ENCODE results near the gene WIPF2. TPM values are rescaled to one million over a fixed set of nuclear protein-coding genes. Genes with fewer than 3 reads are reported as not detected.
"Not testable (repeated sequence)": the region's sequence is repeated elsewhere in the genome, so short reads cannot be mapped to it uniquely, and the experiment has no call there.

Gene WIPF2
- total RNA-seq, 2 experiments from 2014 or later: 12.3 to 13.0 TPM

DNA sequence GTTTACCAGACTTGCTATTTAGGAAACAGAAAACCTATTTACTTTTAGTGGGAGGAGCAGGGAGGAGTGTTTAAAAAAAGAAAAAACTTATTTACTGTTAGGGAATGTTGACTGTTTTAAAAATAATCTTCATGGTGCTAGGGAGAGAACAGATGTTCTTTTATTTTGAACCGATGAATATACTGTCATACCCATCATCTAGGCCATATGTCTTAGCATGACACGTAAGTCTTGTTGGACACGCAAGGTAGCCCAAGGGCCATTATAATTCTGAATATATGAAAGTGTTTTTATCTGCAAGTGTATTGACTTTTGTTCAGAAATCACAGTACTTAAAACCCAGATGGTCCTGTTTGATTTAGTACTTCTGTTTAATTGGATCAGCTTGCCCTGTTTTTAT is 11.6 kb downstream of the WIPF2 start:
- H3K36me3 Mint-ChIP-seq (ENCODE audit: low read depth): peaks cover 15% of the 10 kb centered on the region
- no peaks in the 10 kb centered on the region for H3K9me3 Mint-ChIP-seq
- CTCF ChIA-PET: interaction anchor here (0.6 to 2.1 kb wide), 2 partner anchors 29 to 33 kb away, joined by 4 to 5 read pairs; no protein-coding TSS in a partner anchor
- H3K4me1 Mint-ChIP-seq (ENCODE audit: low read depth): peaks cover 4% of the 10 kb centered on the region
- H3K27me3 Mint-ChIP-seq (ENCODE audit: low read depth): no peaks in the 10 kb centered on the region
- intact Hi-C loops (cut with micrococcal nuclease): no loop called here
- no peak for DNase-seq
- no peak overlapping the region for H3K27ac Mint-ChIP-seq
- no peak overlapping the region for H3K4me3 Mint-ChIP-seq

DNA sequence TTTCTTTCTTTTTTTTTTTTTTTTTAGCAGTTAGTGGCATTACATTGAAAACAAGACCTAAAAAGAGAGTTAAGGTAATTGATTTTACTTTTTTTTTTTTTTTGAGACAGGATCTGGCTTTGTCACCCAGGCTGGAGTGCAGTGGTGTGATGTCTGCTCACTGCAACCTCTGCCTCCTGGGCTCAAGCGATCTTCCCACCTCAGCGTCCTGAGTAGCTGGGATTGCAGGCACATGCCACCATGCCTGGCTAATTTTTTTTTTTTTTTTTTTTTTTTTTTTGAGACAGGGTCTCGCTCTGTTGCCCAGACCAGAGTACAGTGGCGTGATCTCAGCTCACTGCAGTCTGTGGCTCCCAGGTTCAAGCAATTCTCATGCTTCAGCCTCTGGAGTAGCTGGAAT is 12.8 kb downstream of the WIPF2 start:
- H3K27me3 Mint-ChIP-seq (ENCODE audit: low read depth); DNase-seq; H3K27ac Mint-ChIP-seq; H3K4me3 Mint-ChIP-seq; H3K4me1 Mint-ChIP-seq (ENCODE audit: low read depth); intact Hi-C loops (cut with micrococcal nuclease); H3K9me3 Mint-ChIP-seq: not testable (repeated sequence)
- peaks cover 14% of the 10 kb centered on the region for H3K36me3 Mint-ChIP-seq (ENCODE audit: low read depth)
- CTCF ChIA-PET: interaction anchor here (0.6 to 1.5 kb wide), 2 partner anchors 14 to 165 kb away, joined by 4 to 5 read pairs; no protein-coding TSS in a partner anchor

DNA sequence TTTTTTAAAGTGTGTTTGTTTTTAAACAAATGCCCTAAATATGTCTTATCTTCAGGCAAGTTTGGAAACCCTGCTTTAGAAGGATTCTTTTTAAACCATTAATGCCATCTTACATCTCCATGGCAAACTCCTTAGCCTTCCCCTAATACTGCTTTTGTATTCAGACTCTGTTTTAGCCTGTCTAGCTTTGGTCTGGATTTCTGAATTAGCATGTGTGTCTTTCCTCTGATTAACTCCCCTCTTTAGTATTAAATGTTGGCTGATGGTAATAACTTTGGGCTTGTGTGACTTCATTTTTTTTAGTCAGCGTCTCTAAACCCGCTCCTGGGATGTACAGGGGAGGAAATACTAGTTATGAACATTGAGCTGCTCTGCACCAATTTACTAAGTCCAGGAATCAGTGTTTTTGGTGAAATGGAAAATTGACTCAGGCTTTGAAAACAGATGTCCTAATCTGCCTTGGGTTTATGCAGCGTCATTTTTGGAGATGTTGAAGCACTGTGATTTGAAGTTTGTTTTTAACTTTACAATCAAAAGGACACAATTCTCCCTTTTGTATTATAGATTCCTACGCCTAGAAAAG is 22.2 kb downstream of the WIPF2 start:
- no peak for DNase-seq
- no peaks in the 10 kb centered on the region for H3K27me3 Mint-ChIP-seq (ENCODE audit: low read depth)
- peaks cover 32% of the 10 kb centered on the region for H3K4me1 Mint-ChIP-seq (ENCODE audit: low read depth)
- no peaks in the 10 kb centered on the region for H3K9me3 Mint-ChIP-seq
- no peak overlapping the region for H3K4me3 Mint-ChIP-seq
- CTCF ChIA-PET: interaction anchor here (1.5 kb wide), 1 partner anchor 39 kb away, joined by 4 read pairs; no protein-coding TSS in a partner anchor
- H3K36me3 Mint-ChIP-seq (ENCODE audit: low read depth): peaks cover 1% of the 10 kb centered on the region
- no peak overlapping the region for H3K27ac Mint-ChIP-seq
- intact Hi-C loops (cut with micrococcal nuclease): no loop called here

DNA sequence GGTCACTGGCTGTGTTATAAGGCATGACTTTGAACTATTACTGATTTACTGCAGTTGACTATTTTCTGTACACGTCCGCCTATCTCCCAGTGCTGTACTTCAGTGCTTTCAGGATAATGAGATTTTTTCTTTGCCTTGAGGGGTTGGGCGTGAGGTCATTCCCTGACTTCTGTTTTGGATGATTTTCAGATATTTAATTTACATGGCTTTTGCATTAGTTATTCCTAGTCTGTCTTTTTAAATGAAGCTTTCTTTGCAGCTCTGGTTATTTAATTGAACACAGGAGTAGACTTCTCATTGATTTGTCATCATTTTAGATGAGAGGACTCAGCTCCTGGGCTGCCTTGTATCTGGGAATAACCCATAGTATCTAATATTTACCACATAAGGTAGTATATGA is 23.7 kb downstream of the WIPF2 start:
- Mint-ChIP-seq H3K4me3 (no peak overlapping the region), H3K27me3 (ENCODE audit: low read depth) (no peaks in the 10 kb centered on the region), H3K36me3 (ENCODE audit: low read depth) (peaks cover 1% of the 10 kb centered on the region), H3K9me3 (no peaks in the 10 kb centered on the region), H3K27ac (no peak overlapping the region), H3K4me1 (ENCODE audit: low read depth) (peaks cover 33% of the 10 kb centered on the region)
- DNase-seq: no peak
- intact Hi-C loops (cut with micrococcal nuclease): no loop called here
- CTCF ChIA-PET: interaction anchor here (0.8 kb wide), 2 partner anchors 41 to 174 kb away, joined by 3 to 5 read pairs; no protein-coding TSS in a partner anchor

DNA sequence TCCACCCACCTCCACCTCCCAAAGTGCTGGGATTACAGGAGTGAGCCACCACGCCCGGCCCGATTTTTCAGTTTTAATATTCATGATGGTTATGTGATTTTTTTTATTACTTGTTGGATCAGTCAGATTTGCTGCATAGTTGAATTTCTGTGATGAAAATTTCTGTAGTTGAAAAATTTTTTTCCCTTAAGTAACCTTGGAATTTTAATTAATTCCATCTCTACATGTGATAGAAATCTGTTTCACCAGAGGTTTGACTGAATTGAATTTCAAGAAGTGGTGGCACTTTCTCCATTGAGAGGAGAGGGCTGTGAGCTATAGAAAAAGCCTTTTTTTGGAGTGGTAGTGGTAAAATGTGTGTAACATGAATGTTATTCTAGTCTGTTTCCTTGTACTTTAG is 24.7 kb downstream of the WIPF2 start:
- peaks cover 1% of the 10 kb centered on the region for H3K36me3 Mint-ChIP-seq (ENCODE audit: low read depth)
- DNase-seq: no peak
- CTCF ChIA-PET: no interaction called here
- H3K27me3 Mint-ChIP-seq (ENCODE audit: low read depth): no peaks in the 10 kb centered on the region
- H3K4me1 Mint-ChIP-seq (ENCODE audit: low read depth): peaks cover 34% of the 10 kb centered on the region
- no peaks in the 10 kb centered on the region for H3K9me3 Mint-ChIP-seq
- intact Hi-C loops (cut with micrococcal nuclease): no loop called here
- H3K27ac Mint-ChIP-seq: no peak overlapping the region
- H3K4me3 Mint-ChIP-seq: no peak overlapping the region

DNA sequence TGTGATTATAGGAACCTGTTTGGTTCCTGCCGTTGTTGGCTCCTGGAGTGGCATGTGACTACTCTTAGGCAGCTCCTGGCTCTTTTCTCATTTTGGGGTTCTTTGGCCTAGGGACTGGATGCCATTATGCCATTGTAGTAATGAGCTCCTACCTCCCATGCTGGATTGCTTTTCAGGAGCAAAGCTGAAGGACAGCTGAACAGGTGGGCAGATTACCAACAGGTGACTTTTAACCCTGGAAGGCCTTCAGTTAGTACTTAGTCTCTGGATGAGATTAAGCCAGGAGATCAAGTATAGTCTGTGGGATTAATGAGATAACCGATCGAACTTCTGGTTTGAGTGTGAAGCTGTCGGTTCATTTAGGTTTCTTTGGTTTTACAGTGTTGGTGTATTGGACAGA is 25.2 kb downstream of the WIPF2 start:
- Mint-ChIP-seq H3K4me3 (no peak overlapping the region), H3K4me1 (ENCODE audit: low read depth) (peaks cover 38% of the 10 kb centered on the region), H3K27me3 (ENCODE audit: low read depth) (no peaks in the 10 kb centered on the region), H3K27ac (no peak overlapping the region), H3K9me3 (no peaks in the 10 kb centered on the region), H3K36me3 (ENCODE audit: low read depth) (peaks cover 1% of the 10 kb centered on the region)
- intact Hi-C loops (cut with micrococcal nuclease): no loop called here
- no peak for DNase-seq
- CTCF ChIA-PET: interaction anchor here (0.6 to 1.1 kb wide), 3 partner anchors 31 to 45 kb away, joined by 3 read pairs; no protein-coding TSS in a partner anchor

DNA sequence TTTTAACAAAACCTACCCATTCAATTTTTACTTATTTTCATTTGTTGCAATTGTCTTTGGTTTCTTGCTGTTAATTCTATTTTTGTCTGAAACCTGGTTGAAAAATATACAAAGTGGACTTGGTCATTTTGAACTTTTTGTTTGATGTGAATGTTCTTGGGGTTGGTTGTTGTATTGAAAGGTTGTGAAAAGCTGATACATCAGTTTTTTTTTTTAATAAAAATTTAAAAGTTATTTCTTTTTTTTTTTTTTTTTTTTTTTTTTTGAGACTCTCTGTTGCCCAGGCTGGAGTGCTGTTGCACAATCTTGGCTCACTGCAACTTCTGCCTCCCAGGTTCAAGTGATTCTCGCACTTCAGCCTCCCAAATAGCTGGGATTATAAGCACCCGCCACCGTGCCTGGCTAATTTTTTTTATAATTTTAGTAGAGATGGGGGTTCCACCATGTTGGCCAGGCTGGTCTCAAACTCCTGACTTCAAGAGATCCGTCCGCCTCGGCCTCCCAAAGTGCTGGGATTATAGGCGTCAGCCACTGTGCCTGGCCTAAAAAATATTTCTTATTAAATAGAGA is 28.9 kb downstream of the WIPF2 start:
- H3K4me1 Mint-ChIP-seq (ENCODE audit: low read depth): peaks cover 32% of the 10 kb centered on the region
- H3K27me3 Mint-ChIP-seq (ENCODE audit: low read depth): no peaks in the 10 kb centered on the region
- intact Hi-C loops (cut with micrococcal nuclease): no loop called here
- H3K9me3 Mint-ChIP-seq: no peaks in the 10 kb centered on the region
- peaks cover 1% of the 10 kb centered on the region for H3K36me3 Mint-ChIP-seq (ENCODE audit: low read depth)
- no peak overlapping the region for H3K27ac Mint-ChIP-seq
- no peak for DNase-seq
- no peak overlapping the region for H3K4me3 Mint-ChIP-seq
- CTCF ChIA-PET: no interaction called here

DNA sequence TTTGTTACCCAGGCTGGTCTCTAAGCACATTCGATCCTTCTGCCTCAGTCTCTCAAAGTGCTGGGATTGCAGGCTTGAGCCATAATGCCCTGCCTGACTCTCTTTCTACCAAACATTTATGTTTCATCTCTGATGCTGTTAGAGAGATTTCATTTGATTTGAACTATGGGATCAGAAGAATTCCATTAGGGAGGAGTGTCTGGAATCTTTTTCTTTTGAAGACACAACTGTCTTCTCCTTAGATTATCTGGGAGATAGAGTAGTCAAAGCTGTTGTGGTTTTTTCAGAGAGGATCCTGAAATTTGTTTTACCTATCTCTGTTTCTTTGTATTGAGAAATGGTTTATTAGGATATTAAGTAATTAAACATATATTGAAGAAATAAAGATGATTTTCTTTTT is 29.4 kb downstream of the WIPF2 start:
- no peaks in the 10 kb centered on the region for H3K9me3 Mint-ChIP-seq
- CTCF ChIA-PET: no interaction called here
- H3K27ac Mint-ChIP-seq: no peak overlapping the region
- intact Hi-C loops (cut with micrococcal nuclease): no loop called here
- H3K4me3 Mint-ChIP-seq: no peak overlapping the region
- no peaks in the 10 kb centered on the region for H3K27me3 Mint-ChIP-seq (ENCODE audit: low read depth)
- H3K36me3 Mint-ChIP-seq (ENCODE audit: low read depth): peaks cover 1% of the 10 kb centered on the region
- no peak for DNase-seq
- H3K4me1 Mint-ChIP-seq (ENCODE audit: low read depth): peaks cover 31% of the 10 kb centered on the region

DNA sequence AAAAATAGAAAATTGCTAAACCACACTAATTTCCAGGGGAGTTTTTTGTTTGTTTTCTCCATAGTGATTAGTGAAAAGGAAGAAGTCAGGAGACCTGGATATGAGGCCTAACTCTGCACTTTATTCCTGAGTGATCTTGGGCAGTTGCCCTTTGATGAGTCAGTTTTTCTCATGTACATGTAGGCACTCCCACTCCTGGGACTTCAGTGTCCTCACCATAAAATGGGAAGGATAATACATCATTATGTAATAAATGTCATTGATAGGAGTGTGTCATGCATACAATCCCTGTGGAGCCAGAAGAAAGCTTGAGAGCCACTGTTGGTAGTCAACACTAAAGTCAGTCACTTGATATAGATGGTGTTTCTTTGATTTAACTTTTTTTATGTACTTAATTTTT is 32.5 kb downstream of the WIPF2 start:
- no peak for DNase-seq
- CTCF ChIA-PET: interaction anchor here (0.7 kb wide), 1 partner anchor 50 kb away, joined by 5 read pairs; no protein-coding TSS in a partner anchor
- H3K4me3 Mint-ChIP-seq: no peak overlapping the region
- peaks cover 13% of the 10 kb centered on the region for H3K4me1 Mint-ChIP-seq (ENCODE audit: low read depth)
- intact Hi-C loops (cut with micrococcal nuclease): no loop called here
- H3K27me3 Mint-ChIP-seq (ENCODE audit: low read depth): no peaks in the 10 kb centered on the region
- H3K9me3 Mint-ChIP-seq: no peaks in the 10 kb centered on the region
- peaks cover 2% of the 10 kb centered on the region for H3K36me3 Mint-ChIP-seq (ENCODE audit: low read depth)
- no peak overlapping the region for H3K27ac Mint-ChIP-seq

DNA sequence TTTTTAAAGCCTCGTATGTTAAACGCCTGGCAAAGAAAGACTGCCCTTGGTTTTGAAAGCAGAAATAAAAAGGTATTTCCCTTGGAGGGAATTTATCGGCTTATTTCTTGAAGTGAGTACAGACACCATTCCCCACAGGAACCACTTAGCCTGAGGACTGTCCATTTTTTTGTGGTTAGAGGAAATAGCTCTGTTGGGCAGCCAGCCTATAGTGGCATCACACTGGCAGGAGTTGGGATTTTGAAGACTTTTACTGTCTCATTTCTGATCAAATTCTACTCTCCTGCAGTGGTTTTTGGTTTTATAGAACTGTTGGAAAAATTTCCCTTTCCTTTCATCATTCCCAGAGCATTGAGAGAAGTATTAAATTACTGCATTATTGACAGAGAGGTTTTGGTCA is 34.5 kb downstream of the WIPF2 start:
- no peaks in the 10 kb centered on the region for H3K27me3 Mint-ChIP-seq (ENCODE audit: low read depth)
- intact Hi-C loops (cut with micrococcal nuclease): no loop called here
- no peak overlapping the region for H3K27ac Mint-ChIP-seq
- H3K36me3 Mint-ChIP-seq (ENCODE audit: low read depth): peaks cover 4% of the 10 kb centered on the region
- H3K4me3 Mint-ChIP-seq: no peak overlapping the region
- CTCF ChIA-PET: no interaction called here
- H3K4me1 Mint-ChIP-seq (ENCODE audit: low read depth): peaks cover 12% of the 10 kb centered on the region
- no peaks in the 10 kb centered on the region for H3K9me3 Mint-ChIP-seq
- no peak for DNase-seq

DNA sequence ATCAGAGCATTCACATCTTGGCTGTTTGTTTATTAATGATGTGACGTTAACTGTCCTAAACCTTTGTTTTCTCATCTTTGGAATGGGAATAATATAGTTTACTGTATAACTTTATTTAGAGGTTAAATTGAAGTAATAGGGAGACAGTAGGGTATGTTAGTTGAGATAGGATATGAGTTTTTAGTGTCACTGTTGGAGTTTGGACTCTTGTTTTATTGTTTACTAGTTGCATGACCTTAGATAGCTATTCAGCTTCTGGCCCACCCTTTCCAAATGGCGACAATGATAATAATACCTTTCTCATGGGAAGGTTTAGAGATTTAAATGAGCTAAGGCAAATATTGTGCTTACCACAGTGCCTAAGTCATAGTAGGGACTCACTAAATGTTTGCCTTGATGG is 40.4 kb downstream of the WIPF2 start:
- no peak overlapping the region for H3K4me3 Mint-ChIP-seq
- DNase-seq: no peak
- no peaks in the 10 kb centered on the region for H3K9me3 Mint-ChIP-seq
- peaks cover 10% of the 10 kb centered on the region for H3K36me3 Mint-ChIP-seq (ENCODE audit: low read depth)
- H3K27me3 Mint-ChIP-seq (ENCODE audit: low read depth): no peaks in the 10 kb centered on the region
- intact Hi-C loops (cut with micrococcal nuclease): no loop called here
- H3K27ac Mint-ChIP-seq: no peak overlapping the region
- CTCF ChIA-PET: interaction anchor here (0.6 to 1.0 kb wide), 3 partner anchors 41 to 475 kb away, joined by 3 to 5 read pairs (median 4); partner anchors contain the start of gene WIPF2
- H3K4me1 Mint-ChIP-seq (ENCODE audit: low read depth): peaks cover 10% of the 10 kb centered on the region

DNA sequence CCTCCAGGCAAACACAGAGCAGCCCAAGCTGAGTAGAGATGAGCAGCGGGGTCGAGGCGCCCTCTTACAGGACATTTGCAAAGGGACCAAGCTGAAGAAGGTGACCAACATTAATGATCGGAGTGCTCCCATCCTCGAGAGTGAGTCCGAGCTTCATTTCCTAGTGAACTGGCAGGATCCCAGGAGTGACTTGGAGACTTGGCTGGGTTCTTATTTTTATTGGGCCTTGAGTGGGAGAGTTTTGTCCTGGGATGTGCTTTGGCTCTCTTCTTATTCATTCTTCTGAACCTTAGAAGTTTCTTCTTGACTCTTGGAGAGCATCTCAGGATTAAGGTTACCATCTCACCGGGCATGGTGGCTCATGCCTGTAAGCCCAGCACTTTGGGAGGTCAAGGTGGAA is 41.4 kb downstream of the WIPF2 start:
- intact Hi-C loops (cut with micrococcal nuclease): no loop called here
- H3K4me3 Mint-ChIP-seq: no peak overlapping the region
- peaks cover 10% of the 10 kb centered on the region for H3K4me1 Mint-ChIP-seq (ENCODE audit: low read depth)
- no peak for DNase-seq
- H3K36me3 Mint-ChIP-seq (ENCODE audit: low read depth): peaks cover 15% of the 10 kb centered on the region
- no peak overlapping the region for H3K27ac Mint-ChIP-seq
- CTCF ChIA-PET: interaction anchor here (1.0 kb wide), 1 partner anchor 42 kb away, joined by 3 read pairs; the partner anchor contains the start of gene WIPF2
- H3K27me3 Mint-ChIP-seq (ENCODE audit: low read depth): no peaks in the 10 kb centered on the region
- no peaks in the 10 kb centered on the region for H3K9me3 Mint-ChIP-seq

All from activated naive CD4-positive, alpha-beta T cell treated with anti-CD3 and anti-CD28 coated beads for 36 hours (primary cell).